GM23338 (cell line): ENCODE measurements around the gene GRAMD2B.

ENCODE experiments used
- EZH2 ChIP-seq: fragments of 200-600 bp; sonication (generic); IDR thresholded peaks from one replicate; pipeline ENCODE4 v1.8.0; 2017; ENCODE audit warnings: antibody characterized with exemption, mild to moderate bottlenecking, low read depth; ENCODE audit not compliant: unreplicated experiment
- EZH2phosphoT487 ChIP-seq: fragments of 200-600 bp; sonication (generic); IDR thresholded peaks from one replicate; pipeline ENCODE4 v1.8.1; 2018; ENCODE audit warnings: antibody characterized with exemption; ENCODE audit not compliant: unreplicated experiment
- JUNB ChIP-seq: IDR thresholded peaks from one replicate; pipeline ENCODE4 v1.6.1; 2016; ENCODE audit warnings: antibody characterized with exemption; ENCODE audit not compliant: unreplicated experiment
- POLR2AphosphoS5 ChIP-seq: IDR thresholded peaks from 2 replicates; pipeline ENCODE4 v1.6.1; 2016; ENCODE audit warnings: antibody characterized with exemption, low read depth
- TF ChIP-seq, protein P1 (sequence below), 2 experiments: fragments of 200-600 bp in 1 of 2; sonication (generic) in 1 of 2; conservative IDR thresholded peaks; 2 replicates each; pipeline versions ENCODE4 v1.5.1 to v1.6.1; 2016 to 2017; ENCODE audit warnings: antibody characterized with exemption in 2 of 2, low read depth in 2 of 2, mild to moderate bottlenecking in 2 of 2, moderate library complexity in 1 of 2

GRCh38 chr5:126471875-126472537 lies 48.8 kb downstream of the GRAMD2B start:
- TF ChIP-seq POLR2AphosphoS5 (no peak), JUNB (no peak), EZH2 (no peak), EZH2phosphoT487 (no peak)
- TF ChIP-seq, protein P1, sequence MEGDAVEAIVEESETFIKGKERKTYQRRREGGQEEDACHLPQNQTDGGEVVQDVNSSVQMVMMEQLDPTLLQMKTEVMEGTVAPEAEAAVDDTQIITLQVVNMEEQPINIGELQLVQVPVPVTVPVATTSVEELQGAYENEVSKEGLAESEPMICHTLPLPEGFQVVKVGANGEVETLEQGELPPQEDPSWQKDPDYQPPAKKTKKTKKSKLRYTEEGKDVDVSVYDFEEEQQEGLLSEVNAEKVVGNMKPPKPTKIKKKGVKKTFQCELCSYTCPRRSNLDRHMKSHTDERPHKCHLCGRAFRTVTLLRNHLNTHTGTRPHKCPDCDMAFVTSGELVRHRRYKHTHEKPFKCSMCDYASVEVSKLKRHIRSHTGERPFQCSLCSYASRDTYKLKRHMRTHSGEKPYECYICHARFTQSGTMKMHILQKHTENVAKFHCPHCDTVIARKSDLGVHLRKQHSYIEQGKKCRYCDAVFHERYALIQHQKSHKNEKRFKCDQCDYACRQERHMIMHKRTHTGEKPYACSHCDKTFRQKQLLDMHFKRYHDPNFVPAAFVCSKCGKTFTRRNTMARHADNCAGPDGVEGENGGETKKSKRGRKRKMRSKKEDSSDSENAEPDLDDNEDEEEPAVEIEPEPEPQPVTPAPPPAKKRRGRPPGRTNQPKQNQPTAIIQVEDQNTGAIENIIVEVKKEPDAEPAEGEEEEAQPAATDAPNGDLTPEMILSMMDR (conservative IDR thresholded peaks at IDR 0.05; ENCODE audit: low read depth in 2 of 2) = no peak
